ENCODE results near the gene TNP2. TPM values are rescaled to one million over a fixed set of nuclear protein-coding genes. Genes with fewer than 3 reads are reported as not detected.

TNP2 gene
- total RNA-seq, 4 donors from 2014 or later = not detected

DNA sequence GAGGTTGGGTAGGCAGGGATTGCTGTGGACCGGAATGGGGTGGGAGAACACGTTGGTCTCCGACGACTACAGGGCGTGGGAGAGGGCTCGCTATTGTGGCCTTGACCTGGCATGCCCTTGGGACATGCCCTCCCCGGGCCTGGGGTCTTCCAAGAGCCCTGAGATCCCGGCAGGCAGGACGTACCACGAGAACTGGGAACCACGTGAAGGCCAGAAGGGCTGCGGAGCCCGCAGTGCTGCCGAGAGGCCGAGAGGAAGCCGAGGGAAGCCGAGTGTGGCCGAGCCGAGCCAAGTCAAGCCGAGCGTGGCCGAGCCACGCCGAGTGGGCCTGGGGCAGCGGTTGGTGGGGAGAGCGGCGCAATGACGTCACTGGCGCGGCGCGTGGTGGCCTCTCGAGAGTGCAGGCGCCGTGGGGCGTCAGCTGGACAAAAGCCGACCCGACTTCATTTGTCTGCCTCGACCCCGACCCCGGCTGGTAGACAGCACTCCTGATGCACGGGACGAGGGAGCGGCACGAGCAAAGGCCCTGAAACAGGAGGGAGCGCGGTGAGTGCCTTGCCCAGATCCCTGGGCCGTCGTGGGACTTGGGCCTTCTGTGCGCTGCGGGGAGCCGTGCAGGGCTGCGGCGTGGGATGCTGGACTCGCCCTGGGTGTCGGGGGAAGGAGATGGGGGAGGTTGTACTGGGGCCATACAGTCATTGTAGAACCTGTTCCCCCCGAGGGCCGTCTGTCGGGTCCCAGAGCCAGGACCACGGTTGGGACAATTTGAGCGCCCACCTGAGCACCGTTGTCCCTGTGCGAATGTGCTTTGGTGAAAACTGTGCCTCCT lies 19.7 kb downstream of the TNP2 start:
- in situ Hi-C loops (cut with MboI; ENCODE audit: low sequenced_read_pairs in 4 of 4) = loop anchor here in 1 of 4 donors (25.0 kb wide), 1 partner anchor 112 kb away; no protein-coding TSS in a partner anchor
- no peak for ATAC-seq

GRCh38 chr16:11248133-11248532 lies 21.0 kb downstream of the TNP2 start:
- no peaks in the 10 kb centered on the region for H3K4me1 ChIP-seq
- DNase-seq (no peak), ATAC-seq (no peak)
- in situ Hi-C loops (cut with MboI; ENCODE audit: low sequenced_read_pairs in 4 of 4) (loop anchor here in 1 of 4 donors (25.0 kb wide), 1 partner anchor 111 kb away; no protein-coding TSS in a partner anchor), intact Hi-C loops (cut with DNase I; ENCODE audit: low total_unique reads) (no loop called here)
- TF ChIP-seq POLR2A (IDR thresholded peaks at IDR 0.05) (no peak), CTCF (IDR thresholded peaks at IDR 0.05 in 4 of 5, conservative IDR thresholded peaks at IDR 0.05 in 1 of 5) (no peak)
- H3K27me3 ChIP-seq = no peaks in the 10 kb centered on the region
- no peaks in the 10 kb centered on the region for H3K9me3 ChIP-seq
- no peak overlapping the region for H3K4me3 ChIP-seq
- H3K27ac ChIP-seq = no peak overlapping the region
- no peaks in the 10 kb centered on the region for H3K36me3 ChIP-seq

More for the DNA sequence above, 19.7 kb downstream of the TNP2 start:
- no peak overlapping the region for H3K27ac ChIP-seq
- intact Hi-C loops (cut with DNase I; ENCODE audit: low total_unique reads) = loop anchor here (10.0 kb wide), 1 partner anchor 505 kb away; the partner anchor contains the start of gene NUBP1
- H3K4me3 ChIP-seq = no peak overlapping the region
- no peaks in the 10 kb centered on the region for H3K9me3 ChIP-seq
- H3K27me3 ChIP-seq = no peaks in the 10 kb centered on the region
- H3K4me1 ChIP-seq = peaks cover 4 to 7% of the 10 kb centered on the region in 2 donors
- no peak for DNase-seq
- TF ChIP-seq CTCF (IDR thresholded peaks at IDR 0.05 in 4 of 5, conservative IDR thresholded peaks at IDR 0.05 in 1 of 5) = no peak
- no peak for TF ChIP-seq POLR2A (IDR thresholded peaks at IDR 0.05)
- H3K36me3 ChIP-seq = no peaks in the 10 kb centered on the region

DNA sequence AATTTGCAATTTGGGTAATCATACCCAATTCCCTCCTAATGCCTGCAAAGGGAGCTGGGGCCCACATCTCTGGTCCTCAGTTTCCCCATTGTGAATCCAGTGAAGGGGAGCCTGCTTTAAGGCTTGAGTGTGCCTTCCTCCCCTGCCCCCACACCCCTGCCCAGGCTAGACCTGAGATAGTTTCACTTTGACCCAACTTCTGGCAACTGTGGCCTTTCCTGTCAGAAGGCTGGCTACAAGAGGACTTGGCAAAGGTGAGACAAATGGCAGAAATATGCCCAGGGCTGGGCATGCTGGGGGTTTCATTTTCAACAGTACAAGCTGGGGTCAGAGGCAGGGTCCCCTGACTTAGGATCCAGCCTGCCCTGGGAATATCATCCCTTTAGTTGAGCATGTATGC lies 23.1 kb downstream of the TNP2 start:
- peaks cover under 1 to 2% of the 10 kb centered on the region in 2 donors for H3K4me1 ChIP-seq
- no peak overlapping the region for H3K4me3 ChIP-seq
- in situ Hi-C loops (cut with MboI; ENCODE audit: low sequenced_read_pairs in 4 of 4) (loop anchor here in 1 of 4 donors (25.0 kb wide), 1 partner anchor 109 kb away; no protein-coding TSS in a partner anchor), intact Hi-C loops (cut with DNase I; ENCODE audit: low total_unique reads) (no loop called here)
- no peaks in the 10 kb centered on the region for H3K27me3 ChIP-seq
- H3K9me3 ChIP-seq = no peaks in the 10 kb centered on the region
- H3K27ac ChIP-seq = no peak overlapping the region
- ATAC-seq (no peak), DNase-seq (no peak)
- H3K36me3 ChIP-seq = no peaks in the 10 kb centered on the region
- TF ChIP-seq CTCF (IDR thresholded peaks at IDR 0.05 in 4 of 5, conservative IDR thresholded peaks at IDR 0.05 in 1 of 5) (no peak), POLR2A (IDR thresholded peaks at IDR 0.05) (no peak)

- Histone ChIP-seq H3K27me3 (no peaks in the 10 kb centered on the region), H3K36me3 (no peaks in the 10 kb centered on the region), H3K9me3 (no peaks in the 10 kb centered on the region), H3K4me3 (no peak overlapping the region), H3K4me1 (peaks cover 8% of the 10 kb centered on the region in 2 donors), H3K27ac (no peak overlapping the region)
- ATAC-seq (no peak), DNase-seq (no peak)
- in situ Hi-C loops (cut with MboI; ENCODE audit: low sequenced_read_pairs in 4 of 4) (loop anchor here in 1 of 4 donors (25.0 kb wide), 1 partner anchor 108 kb away; no protein-coding TSS in a partner anchor), intact Hi-C loops (cut with DNase I; ENCODE audit: low total_unique reads) (no loop called here)
- no peak for TF ChIP-seq POLR2A (IDR thresholded peaks at IDR 0.05)
- TF ChIP-seq CTCF (IDR thresholded peaks at IDR 0.05 in 4 of 5, conservative IDR thresholded peaks at IDR 0.05 in 1 of 5) = no peak
Measured at GRCh38 chr16:11245222-11245737, 23.8 kb downstream of the TNP2 start.
